Measurements from ENCODE around the gene PSME2.

The PSME2 gene

DNA sequence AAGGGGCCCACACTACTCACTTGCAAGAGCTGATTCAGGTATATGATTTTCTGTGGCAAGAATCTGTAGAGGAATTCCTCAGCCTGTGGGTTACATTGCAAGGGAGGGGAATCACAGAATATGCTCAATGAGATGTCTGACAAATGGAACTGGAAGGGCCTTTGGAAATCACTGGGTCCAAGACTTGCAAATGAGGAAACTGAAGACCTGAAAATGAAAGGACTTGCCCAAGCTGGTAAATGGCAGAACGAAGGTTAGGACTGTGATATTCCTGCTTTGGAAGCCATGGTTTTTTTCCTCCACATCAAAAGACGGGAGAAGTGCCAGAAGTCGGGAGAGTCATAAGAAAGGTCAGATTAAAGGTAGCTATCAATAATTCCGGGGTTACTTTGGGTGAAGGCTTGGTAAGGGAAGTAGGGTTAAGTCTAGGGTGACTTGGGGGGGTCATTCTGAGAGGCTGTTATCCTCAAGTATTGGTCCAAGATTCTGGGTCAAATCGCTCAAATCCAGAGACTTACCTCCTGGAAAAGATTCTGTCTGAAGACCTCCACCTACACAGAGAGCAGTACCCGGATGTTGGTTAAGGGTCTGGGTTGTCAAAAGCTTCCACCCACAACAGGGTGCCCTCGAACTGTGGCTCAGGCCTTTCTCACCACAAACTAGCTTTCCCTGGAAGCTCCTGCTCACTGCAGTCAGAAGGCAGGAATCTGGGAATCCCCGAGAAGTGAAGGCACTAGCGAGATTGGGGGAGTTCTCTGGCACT is 539 bp downstream of the PSME2 start:
- Histone ChIP-seq H3K9me3 (no peaks in the 10 kb centered on the region), H3K27ac (peak overlapping the region; percentile 86 to 87), H3K36me3 (peaks cover 16 to 24% (median 22%) of the 10 kb centered on the region in 3 donors), H3K4me1 (peaks cover 18 to 38% (median 28%) of the 10 kb centered on the region in 4 donors), H3K4me3 (peak overlapping the region; percentile 79 to 92), H3K27me3 (no peaks in the 10 kb centered on the region)
- no peak for TF ChIP-seq CTCF (IDR thresholded peaks at IDR 0.05)
- no peak for DNase-seq
- intact Hi-C loops (cut with DNase I; ENCODE audit: low total_unique reads) = loop anchor here (5.0 kb wide), 1 partner anchor 41 kb away; the partner anchor contains the start of gene IPO4

DNA sequence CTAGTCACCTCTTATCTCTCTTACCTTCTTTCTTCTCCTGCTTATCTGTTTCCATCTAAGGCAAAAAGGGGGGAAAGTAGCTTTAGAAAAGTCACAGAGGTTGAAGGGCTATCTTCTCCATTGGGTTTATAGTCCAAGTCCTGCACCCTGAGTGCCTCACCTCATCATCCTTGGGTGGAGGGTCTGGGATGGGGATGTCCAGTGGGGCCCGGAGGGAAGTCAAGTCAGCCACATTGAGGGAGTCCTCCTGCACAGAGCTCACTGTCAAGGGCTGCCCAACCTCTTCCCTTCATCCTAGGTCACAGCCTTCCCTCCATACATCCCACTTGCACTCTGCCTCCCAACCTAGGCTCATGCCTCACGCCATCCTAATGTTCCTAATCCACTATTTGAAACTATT is 1.2 kb downstream of the PSME2 start:
- Histone ChIP-seq H3K4me1 (peaks cover 18 to 45% (median 31%) of the 10 kb centered on the region in 4 donors), H3K4me3 (no peak overlapping the region), H3K9me3 (no peaks in the 10 kb centered on the region), H3K27ac (peak overlapping the region; percentile 86 to 87), H3K36me3 (peaks cover 11 to 17% (median 16%) of the 10 kb centered on the region in 3 donors), H3K27me3 (no peaks in the 10 kb centered on the region)
- no peak for TF ChIP-seq CTCF (IDR thresholded peaks at IDR 0.05)
- intact Hi-C loops (cut with DNase I; ENCODE audit: low total_unique reads) = loop anchor here (5.0 kb wide), 1 partner anchor 42 kb away; the partner anchor contains the start of gene IPO4
- no peak for DNase-seq

GRCh38 chr14:24144451-24144850 is 2.0 kb downstream of the PSME2 start:
- intact Hi-C loops (cut with DNase I; ENCODE audit: low total_unique reads) = no loop called here
- peaks cover 4 to 12% (median 10%) of the 10 kb centered on the region in 3 donors for H3K36me3 ChIP-seq
- no peak for DNase-seq
- no peak overlapping the region for H3K4me3 ChIP-seq
- peaks cover 18 to 52% (median 38%) of the 10 kb centered on the region in 4 donors for H3K4me1 ChIP-seq
- no peaks in the 10 kb centered on the region for H3K27me3 ChIP-seq
- no peak for TF ChIP-seq CTCF (IDR thresholded peaks at IDR 0.05)
- H3K27ac ChIP-seq = no peak overlapping the region
- no peaks in the 10 kb centered on the region for H3K9me3 ChIP-seq

GRCh38 chr14:24143511-24143910 is 2.9 kb downstream of the PSME2 start:
- H3K27me3 ChIP-seq = no peaks in the 10 kb centered on the region
- no peak for DNase-seq
- no peak overlapping the region for H3K27ac ChIP-seq
- no peak for TF ChIP-seq CTCF (IDR thresholded peaks at IDR 0.05)
- intact Hi-C loops (cut with DNase I; ENCODE audit: low total_unique reads) = no loop called here
- H3K4me1 ChIP-seq = peaks cover 17 to 50% (median 39%) of the 10 kb centered on the region in 4 donors
- peaks cover 6 to 12% (median 12%) of the 10 kb centered on the region in 3 donors for H3K36me3 ChIP-seq
- no peak overlapping the region for H3K4me3 ChIP-seq
- H3K9me3 ChIP-seq = no peaks in the 10 kb centered on the region

GRCh38 chr14:24141097-24141880 is 5.1 kb downstream of the PSME2 start, which contains the start of gene EMC9:
Gene EMC9, minus strand, starts transcription at chr14:24141591. Its CDS starts 287 bp downstream, at chr14:24141304.
- TF ChIP-seq CTCF (IDR thresholded peaks at IDR 0.05) = peak; percentile 63 to 65
- H3K36me3 ChIP-seq = peaks cover 12 to 24% (median 24%) of the 10 kb centered on the region in 3 donors
- H3K4me3 ChIP-seq = peak within 1 kb of the TSS; percentile 86 to 93
- intact Hi-C loops (cut with DNase I; ENCODE audit: low total_unique reads) = no loop called here
- DNase-seq = peak; percentile 100
- H3K4me1 ChIP-seq = peaks cover 7 to 58% (median 42%) of the 10 kb centered on the region in 4 donors
- no peaks in the 10 kb centered on the region for H3K27me3 ChIP-seq
- no peaks in the 10 kb centered on the region for H3K9me3 ChIP-seq
- peak within 1 kb of the TSS; percentile 91 to 92 for H3K27ac ChIP-seq
